ENCODE results near the gene CEP112.
"Not testable (repeated sequence)": the region's sequence is repeated elsewhere in the genome, so short reads cannot be mapped to it uniquely, and the experiment has no call there.

DNA sequence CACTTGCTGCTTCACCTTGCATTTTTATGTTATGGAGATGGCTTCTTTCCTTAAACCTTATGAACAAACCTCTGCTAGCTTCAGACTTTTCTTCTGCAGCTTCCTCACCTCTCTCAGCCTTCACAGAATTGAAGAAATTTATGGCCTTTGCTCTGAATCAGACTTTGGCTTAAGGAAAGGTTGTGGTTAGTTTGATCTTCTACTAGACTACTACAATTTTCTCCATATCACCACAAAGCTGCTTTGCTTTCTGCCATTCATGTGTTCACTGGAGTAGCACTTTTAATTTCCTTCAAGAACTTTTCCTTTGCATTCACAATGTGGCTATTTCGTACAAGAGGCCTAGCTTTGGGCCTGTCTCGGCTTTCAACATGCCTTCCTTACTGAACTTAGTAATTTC lies 459.3 kb downstream of the CEP112 start:
- TF ChIP-seq POLR2AphosphoS5 (IDR thresholded peaks at IDR 0.05; ENCODE audit: borderline replicate concordance, low read depth, low read length); EZH2 (IDR thresholded peaks at IDR 0.05); FOXP2 (optimal IDR thresholded peaks at IDR 0.05; ENCODE audit: control extremely low read depth, extremely low read length, insufficient read depth): not testable (repeated sequence)

All from SK-N-MC (cell line).